ENCODE measurements around the gene P2RY14.

Gene P2RY14

DNA sequence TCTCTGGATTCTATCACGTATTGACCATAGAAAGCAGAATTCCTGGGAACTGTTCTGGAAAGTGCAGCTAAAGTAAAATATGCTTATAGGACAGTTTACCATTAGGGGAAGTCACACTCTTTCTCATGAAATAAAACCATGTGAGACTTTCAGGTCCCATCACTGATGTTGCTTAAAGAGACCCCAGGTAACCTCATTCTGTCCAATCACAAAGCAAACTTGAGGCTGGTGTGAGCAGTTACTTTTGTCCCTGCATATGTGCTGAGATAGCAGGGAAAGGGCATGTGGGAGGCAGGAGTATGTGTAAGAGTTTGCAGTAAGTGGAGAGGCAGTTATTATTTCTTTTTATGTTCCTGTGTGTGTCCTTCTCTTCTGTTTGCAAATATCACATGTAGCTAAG lies 22.2 kb upstream of the P2RY14 start:
- DNase-seq: no peak

DNA sequence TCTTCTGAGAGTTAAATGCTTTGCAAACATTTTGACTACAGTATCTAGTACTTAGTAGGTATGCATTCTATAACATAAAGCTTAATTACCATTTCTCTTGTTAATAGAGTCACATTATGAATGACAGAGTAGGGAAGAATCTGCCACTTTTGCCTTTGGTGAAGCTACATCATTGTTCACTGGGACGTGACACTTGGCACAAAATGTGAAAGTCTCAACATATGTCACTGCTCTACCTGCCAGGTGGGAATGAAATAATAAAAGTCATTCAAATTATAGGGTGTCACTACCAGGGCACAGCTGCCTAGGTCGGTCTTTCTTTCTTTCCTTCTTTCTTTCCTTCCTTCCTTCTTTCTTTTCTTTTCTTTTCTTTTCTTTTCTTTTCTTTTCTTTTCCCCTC lies 20.7 kb upstream of the P2RY14 start:
- DNase-seq: no peak

DNA sequence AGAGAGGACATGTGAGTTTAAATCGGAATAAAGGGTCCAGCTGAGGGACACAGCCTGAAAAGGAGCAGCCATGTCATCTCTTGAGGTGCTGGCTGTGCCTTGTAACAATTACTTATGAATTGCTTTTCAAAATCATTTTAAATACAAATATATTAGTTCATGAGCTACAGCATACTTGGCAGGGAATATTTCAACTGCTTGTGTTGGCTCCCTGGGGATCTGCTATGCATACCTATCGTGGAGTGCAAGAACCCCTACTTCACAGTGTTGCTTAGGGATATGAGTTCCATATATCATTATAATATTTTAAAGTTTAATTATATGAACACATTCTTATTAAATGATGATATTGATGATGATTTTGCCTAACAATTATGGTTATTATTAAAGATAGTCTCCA lies 19.1 kb upstream of the P2RY14 start:
- DNase-seq: no peak

DNA sequence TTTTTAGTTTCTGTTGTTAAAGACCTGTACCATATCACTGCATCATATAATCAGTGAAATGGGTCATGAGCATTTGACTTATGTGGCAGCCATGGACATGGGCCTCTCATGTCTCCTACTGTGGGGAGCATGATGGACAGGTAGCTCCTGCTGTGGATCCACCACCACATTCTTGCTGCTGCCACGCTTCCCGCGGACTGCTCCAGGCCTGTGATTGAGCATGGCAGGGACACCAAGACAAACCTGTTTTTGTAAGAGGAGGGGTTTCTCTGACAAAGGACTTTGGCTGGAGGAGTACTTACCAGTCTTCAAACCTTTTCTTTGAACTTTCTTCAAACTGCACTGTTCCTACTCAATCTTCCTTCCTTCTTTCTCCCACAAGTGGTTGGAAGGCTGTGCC lies 17.9 kb upstream of the P2RY14 start:
- no peak for DNase-seq

DNA sequence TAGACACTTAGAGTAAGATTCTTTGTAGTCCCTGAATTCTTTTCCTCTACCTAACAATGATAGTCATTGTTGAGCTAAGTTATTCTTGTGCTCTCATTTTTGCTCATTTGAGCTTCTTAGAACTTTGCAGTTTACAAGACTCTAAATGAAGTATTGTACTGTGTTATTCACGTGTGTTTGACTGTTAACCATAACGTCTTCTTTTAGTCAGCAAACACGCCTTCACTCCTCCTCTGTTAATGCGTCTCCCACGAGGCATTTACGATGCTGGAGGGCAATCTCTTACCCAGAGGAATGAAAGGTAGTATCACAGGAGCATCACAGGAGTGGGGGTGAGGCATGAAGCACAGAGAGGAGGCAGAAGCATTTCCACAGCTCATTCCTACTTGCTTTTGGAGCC lies 14.8 kb upstream of the P2RY14 start:
- no peak for DNase-seq

DNA sequence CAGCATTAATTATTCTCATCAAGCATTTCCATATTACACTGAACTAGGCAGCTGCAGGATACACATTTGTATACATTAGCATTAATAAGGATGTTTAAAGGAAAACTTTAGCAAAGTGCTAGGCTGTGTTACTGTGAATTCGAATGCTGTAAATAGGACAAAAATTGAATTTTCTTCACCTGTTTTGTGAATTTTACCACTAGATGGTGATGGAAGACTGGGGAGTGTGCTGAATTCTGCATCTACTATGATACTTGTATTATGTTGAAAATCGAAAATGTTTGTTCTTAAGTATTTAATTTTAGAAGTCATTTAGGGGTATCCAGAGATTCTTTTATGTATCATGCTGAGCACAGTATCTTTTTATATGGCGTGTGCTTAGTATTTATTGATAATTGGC lies 12.3 kb upstream of the P2RY14 start:
- peak; percentile 2 for DNase-seq

DNA sequence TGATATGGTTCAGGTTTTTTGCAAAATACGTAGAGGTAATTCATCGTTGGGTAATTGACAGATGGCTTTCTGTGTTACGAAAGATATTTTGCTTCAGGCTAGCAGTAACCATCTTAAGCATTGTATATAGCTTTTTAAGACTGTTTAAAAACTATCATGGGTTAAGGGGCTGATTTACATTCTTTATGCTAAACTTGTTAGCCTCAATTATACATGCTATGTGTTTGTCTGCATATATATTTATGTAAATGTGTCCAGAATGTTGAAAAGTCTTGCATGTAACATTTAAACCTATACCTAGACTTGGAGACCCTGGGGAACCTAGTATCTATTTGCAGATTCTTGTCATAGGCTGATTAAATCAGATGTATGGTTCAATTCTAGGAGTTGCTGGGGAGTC lies 11.1 kb upstream of the P2RY14 start:
- no peak for DNase-seq

DNA sequence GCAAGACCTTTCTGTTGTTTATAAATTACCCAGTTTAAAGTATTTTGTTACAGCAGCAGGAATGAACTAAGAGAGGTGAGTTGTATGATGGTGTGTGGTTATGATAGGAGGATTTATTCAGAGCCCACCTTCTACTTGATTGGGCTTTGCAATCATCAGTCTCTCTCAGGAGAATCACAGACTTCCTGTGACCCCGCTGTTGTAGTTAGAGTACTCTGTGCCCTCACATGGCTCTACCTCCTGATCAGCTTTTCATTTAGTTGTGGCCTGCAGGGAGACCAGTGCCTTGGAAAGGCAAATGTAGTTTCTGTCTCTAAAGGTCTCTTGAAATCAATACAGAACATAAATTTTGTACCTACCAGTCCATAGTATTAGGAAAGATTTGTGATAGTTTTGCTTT lies 7.6 kb upstream of the P2RY14 start:
- DNase-seq: no peak

DNA sequence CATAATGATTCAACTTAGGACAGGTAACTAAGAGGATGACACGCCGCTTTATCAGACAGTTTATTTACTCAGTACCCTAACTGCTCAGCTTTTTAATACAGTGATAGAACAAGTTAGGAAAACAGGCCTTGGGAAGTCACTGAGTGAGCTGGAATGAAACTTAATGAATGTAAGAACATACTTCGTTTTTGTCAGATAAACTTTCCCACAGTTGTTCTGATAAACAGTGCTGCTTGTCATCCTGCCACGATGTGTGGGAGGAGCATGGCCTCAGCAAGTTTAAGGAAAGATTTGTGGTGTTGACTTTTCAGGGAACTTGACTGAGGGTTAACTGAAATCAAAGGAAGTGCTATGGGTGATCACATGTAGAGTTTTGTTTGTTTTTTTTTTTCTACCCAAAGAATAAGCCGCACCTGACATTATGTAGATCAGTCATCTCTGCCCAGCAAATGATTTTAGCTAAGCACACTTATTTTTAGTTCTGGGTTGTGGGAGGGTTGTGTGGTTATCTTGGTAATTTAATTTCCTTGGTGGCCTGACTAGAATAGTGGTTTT lies 5.6 kb upstream of the P2RY14 start:
- DNase-seq: no peak

DNA sequence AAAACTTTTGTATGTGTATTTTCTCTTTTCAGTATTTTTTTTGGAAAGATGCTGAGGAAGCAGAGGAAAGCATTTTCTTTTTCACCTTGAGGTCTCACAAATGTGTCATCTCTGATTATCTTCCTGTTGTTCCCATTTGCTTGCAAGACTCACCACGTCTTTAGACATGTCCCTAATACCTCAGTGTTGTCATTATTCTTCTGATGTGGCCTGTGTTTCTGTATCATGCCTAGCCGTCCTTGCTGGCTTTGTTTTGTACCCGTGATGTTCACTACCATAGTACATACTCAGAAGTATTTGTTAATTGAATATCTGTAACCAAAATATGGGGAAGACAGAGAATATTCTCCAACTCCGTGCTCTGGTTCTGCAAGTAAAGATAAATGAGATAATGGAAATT lies 5.0 kb upstream of the P2RY14 start:
- no peak for DNase-seq

DNA sequence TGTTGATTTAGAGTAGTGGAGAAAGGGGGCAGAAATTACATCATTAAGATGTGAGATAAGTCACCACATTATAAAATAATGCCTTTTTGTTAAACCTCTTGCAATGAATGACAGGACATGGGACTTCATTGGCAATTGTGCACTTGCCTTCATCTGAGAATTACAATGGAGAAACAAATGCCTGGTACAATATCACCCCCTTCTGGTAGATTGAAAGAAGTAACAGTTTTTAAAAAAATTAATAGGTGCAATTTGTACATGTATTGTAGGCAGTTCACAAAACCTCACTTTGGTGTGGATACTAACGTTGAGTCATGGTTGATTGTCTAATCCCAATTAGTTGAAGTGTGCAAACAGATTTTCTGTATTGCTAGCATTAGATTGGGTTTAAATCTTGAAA lies 4.6 kb upstream of the P2RY14 start:
- peak; percentile 79 for DNase-seq

DNA sequence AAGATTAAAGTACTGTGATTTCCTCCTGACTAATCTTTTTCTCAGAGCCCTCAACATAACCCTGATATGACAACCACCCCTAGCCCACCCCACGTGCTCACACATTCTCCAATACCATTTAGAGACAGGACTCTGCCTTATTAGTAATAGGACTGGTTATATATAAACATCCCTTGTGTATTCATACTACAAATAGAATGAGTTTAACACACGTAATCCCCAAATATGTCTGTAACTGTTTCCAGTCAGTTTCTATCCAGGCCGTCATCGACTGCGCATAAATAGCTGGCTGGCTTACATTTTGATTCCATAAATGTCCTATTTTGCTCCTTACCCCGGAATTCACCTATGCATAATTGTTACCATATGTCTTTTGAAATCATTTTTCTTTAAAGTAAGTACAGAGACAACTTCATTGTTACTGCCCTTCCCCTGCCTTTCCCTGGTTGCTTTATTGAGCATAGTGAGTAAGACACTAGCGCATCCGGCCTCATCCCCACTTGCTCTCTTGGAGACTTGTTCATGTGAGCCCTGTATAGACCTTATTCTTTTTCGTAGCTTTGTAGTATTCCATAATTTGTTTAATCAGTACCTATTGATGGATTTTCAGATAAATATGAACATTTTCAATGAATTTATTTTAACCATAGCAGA lies 3.5 kb upstream of the P2RY14 start:
- DNase-seq: no peak

DNA sequence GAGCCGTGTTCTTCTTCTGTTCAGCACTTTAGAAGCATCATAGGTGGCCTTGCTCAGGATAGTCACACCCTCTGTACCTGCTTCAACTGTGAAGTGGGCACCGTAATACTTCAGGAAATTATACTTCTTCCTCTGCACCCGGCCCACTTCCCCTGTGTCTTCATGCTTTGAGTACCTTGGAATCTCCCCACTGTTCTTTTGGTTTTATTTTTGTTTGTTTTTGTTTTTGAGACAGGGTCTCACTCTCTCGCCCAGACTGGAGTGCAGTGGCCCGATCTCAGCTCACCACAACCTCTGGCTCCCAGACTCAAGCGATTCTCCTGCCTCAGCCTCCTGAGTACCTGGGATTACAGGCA lies 1.7 kb downstream of the P2RY14 start:
- no peak for DNase-seq

DNA sequence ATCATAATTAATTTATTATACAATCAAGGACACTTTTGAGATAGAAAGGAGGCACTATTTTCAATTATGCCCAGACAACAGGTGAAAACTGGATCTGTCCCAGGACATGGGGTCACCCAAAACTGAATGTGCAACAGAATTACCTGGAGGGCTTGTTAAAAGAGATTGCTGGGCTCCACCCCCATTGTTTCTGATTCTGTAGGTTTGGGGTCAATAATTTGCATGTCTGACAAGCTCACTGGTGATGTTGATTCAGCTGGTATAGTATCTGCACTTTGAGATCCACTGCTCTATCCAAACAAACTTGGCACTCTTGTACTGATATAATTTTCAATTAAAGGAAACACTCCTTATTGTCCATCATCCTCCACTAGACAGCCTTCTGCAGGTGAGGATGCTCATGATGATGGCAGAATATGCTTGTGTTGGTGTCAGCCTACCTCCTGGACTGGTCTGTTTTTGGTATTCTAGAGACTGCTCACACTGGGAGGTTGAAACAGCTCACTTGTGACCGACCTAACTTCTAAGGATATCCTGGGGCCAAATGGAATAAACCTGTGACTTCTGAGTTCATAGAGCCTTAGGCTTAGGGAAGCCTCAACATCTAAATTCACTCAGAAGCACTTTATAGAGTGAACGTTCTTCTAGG lies 2.2 kb downstream of the P2RY14 start:
- no peak for DNase-seq

DNA sequence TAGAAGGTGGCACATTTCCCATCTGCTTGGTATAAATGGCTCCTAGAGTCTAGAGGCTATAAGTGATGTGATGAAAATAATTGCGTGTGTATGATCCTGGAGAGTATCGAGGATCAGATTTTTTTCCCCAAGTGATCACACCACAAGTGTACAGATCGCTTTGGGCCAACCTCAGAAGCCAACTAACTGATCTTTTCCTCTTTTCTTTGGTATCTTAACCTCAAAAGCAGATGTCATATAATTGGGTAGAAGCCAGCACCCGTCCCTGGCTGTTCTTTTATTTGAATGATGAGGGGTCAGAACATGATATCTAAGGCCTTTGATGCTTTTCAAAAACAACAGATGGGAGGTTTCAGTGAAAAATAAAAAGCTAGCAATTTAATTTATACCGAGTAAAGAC lies 3.3 kb downstream of the P2RY14 start:
- peak; percentile 52 for DNase-seq

DNA sequence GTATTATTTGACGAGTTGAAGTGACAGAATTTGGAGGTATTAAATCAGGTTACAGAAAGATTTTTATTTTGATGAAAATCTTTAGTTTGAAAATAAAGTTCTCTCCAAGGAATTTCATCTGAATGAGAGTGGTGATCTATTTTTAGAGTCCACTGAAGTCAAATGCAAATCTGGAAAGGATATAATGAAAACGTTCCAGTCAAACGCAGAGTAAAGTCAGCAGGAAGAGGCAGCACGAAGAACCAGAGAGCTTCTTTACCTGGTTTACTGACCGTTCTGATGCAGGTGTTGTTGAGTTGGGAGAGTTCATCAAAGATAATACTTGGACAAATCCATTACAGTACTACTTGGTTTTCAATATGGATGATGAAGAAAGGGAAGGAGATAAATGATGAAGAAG lies 8.7 kb downstream of the P2RY14 start:
- no peak for DNase-seq

DNA sequence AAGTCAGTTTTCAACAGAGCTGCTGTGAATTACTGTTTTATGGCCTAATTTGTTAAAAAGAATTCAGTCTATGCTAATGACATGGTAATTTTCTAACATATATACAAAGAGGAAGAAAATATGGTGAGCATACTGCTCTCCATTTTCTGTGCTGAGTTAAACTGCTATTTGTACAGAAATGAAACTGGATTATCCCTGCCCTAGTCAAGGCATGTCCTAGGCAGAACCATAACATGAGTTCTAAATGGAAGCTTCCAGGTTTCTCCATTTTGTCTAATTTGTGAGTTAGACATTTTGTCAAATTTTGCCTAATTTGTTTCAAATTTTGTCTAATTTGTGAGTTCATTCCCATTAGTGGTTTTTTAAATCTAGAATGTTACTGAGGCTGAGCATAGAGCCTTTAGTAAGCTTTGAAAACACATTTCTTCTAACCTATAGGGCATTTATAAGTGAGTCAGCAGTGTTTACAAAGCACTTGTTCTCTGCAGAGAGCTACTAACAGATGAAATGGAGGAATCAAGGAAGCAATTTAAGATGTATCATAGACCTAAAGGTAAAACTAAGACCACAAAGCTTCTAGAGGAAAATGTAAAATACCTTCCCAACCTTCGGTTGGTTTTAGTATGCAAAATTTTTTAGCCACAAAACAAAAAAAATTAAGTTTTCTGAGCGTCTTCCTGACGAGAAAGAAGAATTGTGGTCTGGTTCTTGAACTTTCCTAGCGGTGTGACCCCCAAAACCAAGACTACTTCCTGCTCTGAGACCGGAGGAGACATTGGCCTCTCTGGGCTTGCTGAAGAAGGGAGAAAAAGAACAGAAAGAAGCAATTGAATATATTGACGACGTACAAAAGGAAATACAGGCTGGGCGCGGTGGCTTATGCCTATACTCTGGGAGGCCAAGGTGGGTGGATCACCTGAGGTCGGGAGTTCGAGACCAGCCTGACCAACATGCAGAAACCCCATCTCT lies 9.8 kb downstream of the P2RY14 start:
- no peak for DNase-seq

DNA sequence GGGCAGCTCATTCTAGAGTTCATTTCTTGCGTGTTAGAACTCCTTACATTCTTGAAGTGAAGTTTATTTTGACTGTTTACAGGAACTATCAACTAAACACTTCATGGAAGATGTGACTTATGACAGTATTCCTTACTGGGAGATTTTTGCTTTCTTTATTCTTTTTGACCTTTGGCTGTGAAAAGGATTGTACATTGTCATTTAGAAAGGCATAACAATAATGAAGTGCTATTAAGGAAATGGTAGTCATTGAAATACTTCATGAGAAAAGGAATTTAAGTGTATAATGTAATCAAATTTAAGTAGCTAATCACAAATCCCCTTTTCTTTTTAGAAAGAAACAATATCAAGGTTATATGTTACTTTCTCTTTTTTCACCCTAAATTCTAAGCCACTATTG lies 11.3 kb downstream of the P2RY14 start:
- DNase-seq: no peak

DNA sequence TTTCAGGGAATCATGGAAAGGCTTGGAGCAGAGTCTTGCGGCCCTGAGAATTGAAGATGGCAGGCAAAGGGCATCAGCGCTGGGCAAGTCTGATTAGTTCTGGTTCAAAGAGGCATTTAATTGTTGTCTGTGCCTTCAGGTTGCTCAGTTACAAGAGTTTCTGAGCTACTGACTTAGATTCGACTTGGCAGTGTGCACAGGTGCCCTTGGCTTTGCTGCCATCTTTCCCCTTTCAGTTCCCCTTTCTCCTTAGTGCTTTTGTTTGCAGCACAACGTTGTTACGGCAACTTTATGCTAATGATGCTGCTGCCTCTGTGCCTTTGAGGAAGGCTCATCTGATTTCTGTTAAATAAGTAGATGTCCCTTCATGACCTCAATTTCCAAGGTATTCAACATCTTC lies 12.5 kb downstream of the P2RY14 start:
- DNase-seq: no peak

DNA sequence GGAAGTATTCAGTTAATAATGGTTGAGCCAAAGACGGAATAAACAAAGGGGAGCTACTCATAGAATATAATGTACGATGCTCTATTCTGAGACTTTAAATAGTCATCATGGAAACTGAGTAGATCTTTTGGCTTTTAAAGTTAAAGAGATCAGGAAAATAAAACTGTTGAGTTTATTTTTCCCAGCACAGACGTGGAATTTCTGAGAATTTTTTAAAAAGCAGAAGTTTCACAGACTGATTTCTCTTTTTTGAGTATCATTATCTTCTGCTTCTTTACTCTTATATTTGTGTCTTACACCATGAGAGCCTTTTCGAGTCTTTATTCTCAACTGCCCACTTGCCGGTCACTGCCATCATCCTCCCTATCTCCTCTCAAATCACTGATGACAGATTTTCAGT lies 13.2 kb downstream of the P2RY14 start:
- DNase-seq: no peak

DNA sequence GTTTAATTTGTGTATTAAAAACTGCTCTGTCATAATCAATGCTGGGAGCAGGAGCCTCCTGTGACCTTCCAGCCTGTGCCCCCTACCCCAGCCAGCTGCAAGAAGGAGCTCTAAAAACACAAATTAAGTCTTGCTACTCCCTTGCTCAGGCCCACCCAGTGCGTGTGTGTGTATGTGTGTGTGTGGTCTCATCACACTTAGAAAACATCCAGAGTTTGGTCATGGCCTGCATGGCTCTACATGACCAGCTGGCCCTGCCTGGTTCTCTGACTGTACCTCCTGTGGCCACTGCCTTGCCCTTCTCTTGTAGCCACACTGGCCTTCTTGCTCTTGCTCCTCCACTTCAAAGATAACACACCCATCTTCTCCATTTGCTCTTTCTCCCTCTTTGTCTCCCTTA lies 13.7 kb downstream of the P2RY14 start:
- DNase-seq: no peak

DNA sequence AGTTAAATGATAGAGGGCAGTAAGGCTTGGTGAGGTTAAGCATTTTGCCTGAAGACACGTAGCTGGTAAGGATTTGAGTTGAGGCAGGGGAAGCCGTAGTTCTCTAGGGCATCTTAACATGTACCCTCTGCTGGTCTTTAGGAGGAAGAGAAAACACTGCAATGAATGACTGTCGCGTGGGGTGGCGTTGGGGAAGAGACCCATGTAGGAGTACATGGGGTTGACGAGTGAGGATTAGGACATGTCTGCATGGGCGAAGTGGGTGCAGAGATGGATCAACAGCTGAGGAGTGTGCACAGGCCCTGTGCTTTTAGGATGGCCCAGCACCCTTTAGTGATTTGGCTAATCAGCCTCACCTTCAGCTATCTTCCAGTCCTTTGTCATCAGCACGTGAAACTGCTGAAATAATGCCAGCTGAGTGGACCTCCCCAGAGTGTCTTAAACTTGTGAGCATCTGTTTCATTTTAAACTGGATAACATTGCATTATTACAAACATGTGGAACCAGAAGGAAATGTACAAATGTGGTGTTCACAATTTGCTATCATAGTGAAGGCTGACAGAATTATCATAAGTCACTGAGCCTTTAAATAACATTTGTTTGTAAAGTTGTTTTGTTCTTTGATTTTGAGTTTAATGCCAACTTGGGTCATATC lies 15.3 kb downstream of the P2RY14 start:
- no peak for DNase-seq

DNA sequence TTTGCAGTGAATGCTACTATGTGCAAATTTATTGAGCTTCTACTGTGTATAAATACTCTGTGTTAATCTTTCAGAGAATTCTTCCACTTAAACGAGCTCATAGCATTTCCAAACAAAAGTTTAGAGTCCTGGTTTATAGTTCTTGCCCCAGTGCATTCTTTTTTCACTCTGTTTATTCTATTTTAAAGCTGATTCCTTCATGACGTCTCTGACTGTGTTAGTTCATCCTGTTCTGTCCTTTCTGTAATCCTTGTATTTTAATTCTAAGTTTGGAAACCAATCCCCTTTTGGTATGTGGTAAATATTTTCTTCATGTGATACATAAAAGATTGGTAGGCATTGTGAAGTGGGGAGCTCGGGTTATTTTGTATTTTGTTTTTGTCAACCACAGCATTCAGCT lies 18.7 kb downstream of the P2RY14 start:
- DNase-seq: no peak
